ENCODE data around the gene SLC46A1. TPM values are rescaled to one million over a fixed set of nuclear protein-coding genes. Genes with fewer than 3 reads are reported as not detected.
A peak's percentile ranks its signal among the peaks of the same experiment; 100 is the strongest.

The SLC46A1 gene
- total and polyA plus RNA-seq, 2 of the 13 experiments (the other 11 are each of a cell fraction or from before 2014, with no cell fraction given), result 19.6 to 22.6 TPM

- TF ChIP-seq, protein P1, sequence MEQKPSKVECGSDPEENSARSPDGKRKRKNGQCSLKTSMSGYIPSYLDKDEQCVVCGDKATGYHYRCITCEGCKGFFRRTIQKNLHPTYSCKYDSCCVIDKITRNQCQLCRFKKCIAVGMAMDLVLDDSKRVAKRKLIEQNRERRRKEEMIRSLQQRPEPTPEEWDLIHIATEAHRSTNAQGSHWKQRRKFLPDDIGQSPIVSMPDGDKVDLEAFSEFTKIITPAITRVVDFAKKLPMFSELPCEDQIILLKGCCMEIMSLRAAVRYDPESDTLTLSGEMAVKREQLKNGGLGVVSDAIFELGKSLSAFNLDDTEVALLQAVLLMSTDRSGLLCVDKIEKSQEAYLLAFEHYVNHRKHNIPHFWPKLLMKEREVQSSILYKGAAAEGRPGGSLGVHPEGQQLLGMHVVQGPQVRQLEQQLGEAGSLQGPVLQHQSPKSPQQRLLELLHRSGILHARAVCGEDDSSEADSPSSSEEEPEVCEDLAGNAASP (CRISPR knock-in tag; IDR thresholded peaks at IDR 0.05; ENCODE audit: borderline replicate concordance), result peak; percentile 73; the same call in 1 of the 2 replicates
- TF ChIP-seq ETV5 (CRISPR knock-in tag; IDR thresholded peaks at IDR 0.05; ENCODE audit: borderline replicate concordance) (peak; percentile 71; the same call in 1 of the 2 replicates), ARNT (IDR thresholded peaks at IDR 0.05) (no peak), REPIN1 (CRISPR knock-in tag; IDR thresholded peaks at IDR 0.05; ENCODE audit: borderline replicate concordance, low read depth) (peak; percentile 71; the same call in 1 of the 2 replicates), CC2D1A (CRISPR knock-in tag; IDR thresholded peaks at IDR 0.05) (no peak), EEA1 (CRISPR knock-in tag; IDR thresholded peaks at IDR 0.05; ENCODE audit: borderline replicate concordance) (no peak), SP140L (CRISPR knock-in tag; IDR thresholded peaks at IDR 0.05; ENCODE audit: borderline replicate concordance) (no peak), DR1 (CRISPR knock-in tag; IDR thresholded peaks at IDR 0.05) (no peak; the same call in 1 of the 2 replicates), BRCA1 (CRISPR knock-in tag; IDR thresholded peaks at IDR 0.05) (0 out of 2 replicates have a peak, but pooled peaks have one; percentile 56), DPF2 (CRISPR knock-in tag; IDR thresholded peaks at IDR 0.05; ENCODE audit: borderline replicate concordance, low read depth) (peak; percentile 97), MAF1 (CRISPR knock-in tag; IDR thresholded peaks at IDR 0.05; ENCODE audit: borderline replicate concordance) (no peak)
- TF ChIP-seq, protein P2, sequence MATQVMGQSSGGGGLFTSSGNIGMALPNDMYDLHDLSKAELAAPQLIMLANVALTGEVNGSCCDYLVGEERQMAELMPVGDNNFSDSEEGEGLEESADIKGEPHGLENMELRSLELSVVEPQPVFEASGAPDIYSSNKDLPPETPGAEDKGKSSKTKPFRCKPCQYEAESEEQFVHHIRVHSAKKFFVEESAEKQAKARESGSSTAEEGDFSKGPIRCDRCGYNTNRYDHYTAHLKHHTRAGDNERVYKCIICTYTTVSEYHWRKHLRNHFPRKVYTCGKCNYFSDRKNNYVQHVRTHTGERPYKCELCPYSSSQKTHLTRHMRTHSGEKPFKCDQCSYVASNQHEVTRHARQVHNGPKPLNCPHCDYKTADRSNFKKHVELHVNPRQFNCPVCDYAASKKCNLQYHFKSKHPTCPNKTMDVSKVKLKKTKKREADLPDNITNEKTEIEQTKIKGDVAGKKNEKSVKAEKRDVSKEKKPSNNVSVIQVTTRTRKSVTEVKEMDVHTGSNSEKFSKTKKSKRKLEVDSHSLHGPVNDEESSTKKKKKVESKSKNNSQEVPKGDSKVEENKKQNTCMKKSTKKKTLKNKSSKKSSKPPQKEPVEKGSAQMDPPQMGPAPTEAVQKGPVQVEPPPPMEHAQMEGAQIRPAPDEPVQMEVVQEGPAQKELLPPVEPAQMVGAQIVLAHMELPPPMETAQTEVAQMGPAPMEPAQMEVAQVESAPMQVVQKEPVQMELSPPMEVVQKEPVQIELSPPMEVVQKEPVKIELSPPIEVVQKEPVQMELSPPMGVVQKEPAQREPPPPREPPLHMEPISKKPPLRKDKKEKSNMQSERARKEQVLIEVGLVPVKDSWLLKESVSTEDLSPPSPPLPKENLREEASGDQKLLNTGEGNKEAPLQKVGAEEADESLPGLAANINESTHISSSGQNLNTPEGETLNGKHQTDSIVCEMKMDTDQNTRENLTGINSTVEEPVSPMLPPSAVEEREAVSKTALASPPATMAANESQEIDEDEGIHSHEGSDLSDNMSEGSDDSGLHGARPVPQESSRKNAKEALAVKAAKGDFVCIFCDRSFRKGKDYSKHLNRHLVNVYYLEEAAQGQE (IDR thresholded peaks at IDR 0.05; ENCODE audit: borderline replicate concordance in 1 of 2, low read depth in 1 of 2, low read length in 2 of 2), result peak in 1 of 2 experiments; percentile 54; a peak in 2 of 4 replicates
Measured at GRCh38 chr17:28368306-28368831, 37.6 kb downstream of the SLC46A1 start (continued).
